GM18507 (cell line): Measurements from ENCODE around the gene MSL1.
A peak's percentile ranks its signal among the peaks of the same experiment; 100 is the strongest.
"Not testable (repeated sequence)": the region's sequence is repeated elsewhere in the genome, so short reads cannot be mapped to it uniquely, and the experiment has no call there.

Experiments used
- DNase-seq: peaks from one replicate; pipeline ENCODE4 v3.0.0; 2011; ENCODE audit warnings: low read depth; ENCODE audit not compliant: insufficient read length; ENCODE audit errors: extremely low spot score
- FAIRE-seq: peaks from 2 replicates; lab custom pipeline; 2011; peaks lifted over from hg19 to GRCh38; lab: Jason Lieb, UNC

MSL1 gene

GRCh38 chr17:40122136-40122998 is 596 bp downstream of the MSL1 start:
- DNase-seq: no peak
- no peak for FAIRE-seq

- FAIRE-seq (peak; percentile 66), DNase-seq (no peak)
Observed at GRCh38 chr17:40122999-40123810, 1.4 kb downstream of the MSL1 start.

GRCh38 chr17:40123811-40124114 is 2.0 kb downstream of the MSL1 start:
- FAIRE-seq (no peak), DNase-seq (no peak)

- FAIRE-seq (no peak), DNase-seq (no peak)
Observed at GRCh38 chr17:40124279-40125141, 2.7 kb downstream of the MSL1 start.

DNA sequence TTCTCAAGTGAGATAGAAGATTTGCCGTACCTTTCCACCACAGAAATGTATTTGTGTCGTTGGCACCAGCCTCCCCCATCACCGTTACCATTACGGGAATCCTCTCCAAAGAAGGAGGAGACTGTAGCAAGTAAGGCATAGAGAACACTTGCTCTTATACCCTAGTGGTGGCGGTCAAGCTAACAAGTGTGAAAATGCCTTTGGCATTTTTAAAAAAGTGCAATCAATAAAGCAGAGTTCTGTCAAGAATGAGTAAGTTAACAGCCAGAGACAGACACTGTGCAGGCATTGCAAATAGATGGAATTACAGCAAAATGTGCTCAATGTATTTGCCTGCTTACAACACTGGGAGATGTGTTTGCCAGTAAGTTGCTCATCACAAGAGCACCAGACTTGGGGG is 7.7 kb downstream of the MSL1 start:
- no peak for FAIRE-seq
- DNase-seq: no peak

DNA sequence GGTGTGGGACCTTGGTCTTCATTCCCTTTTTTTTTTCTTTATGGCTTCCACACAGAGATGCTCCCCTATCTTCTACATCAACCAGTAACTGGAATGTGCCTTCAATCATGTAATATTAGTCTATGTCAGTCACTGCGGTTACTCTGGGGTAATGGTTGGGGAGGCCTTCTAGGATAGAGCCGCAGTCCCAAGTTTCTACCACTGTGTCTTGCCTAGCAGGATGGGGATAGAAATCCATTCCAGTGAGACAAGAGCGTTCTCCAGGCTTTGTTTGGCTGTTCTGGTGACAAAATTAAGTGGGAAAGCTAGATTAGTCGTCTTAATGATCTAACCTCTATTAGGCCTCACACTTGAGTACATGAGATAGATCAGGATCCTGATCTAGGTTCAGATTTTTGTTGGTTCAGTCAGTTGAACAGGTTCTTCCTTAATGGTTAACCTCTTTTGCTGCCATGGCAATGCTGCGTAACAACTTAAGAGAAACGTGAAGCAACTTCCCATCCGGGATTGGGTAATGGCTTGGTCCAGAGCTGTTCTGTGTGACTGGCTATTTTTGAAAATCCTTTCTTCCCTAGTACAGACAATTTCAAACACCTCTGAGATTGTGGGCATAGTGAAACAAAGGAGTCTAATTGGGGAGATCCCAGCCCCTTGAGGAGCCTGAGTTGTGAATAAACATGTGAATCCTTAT is 8.7 kb downstream of the MSL1 start:
- DNase-seq: no peak
- no peak for FAIRE-seq

- FAIRE-seq (no peak), DNase-seq (no peak)
Observed at GRCh38 chr17:40134184-40134583, 12.4 kb downstream of the MSL1 start.

GRCh38 chr17:40135817-40136216 is 14.0 kb downstream of the MSL1 start:
- DNase-seq (no peak), FAIRE-seq (no peak)

DNA sequence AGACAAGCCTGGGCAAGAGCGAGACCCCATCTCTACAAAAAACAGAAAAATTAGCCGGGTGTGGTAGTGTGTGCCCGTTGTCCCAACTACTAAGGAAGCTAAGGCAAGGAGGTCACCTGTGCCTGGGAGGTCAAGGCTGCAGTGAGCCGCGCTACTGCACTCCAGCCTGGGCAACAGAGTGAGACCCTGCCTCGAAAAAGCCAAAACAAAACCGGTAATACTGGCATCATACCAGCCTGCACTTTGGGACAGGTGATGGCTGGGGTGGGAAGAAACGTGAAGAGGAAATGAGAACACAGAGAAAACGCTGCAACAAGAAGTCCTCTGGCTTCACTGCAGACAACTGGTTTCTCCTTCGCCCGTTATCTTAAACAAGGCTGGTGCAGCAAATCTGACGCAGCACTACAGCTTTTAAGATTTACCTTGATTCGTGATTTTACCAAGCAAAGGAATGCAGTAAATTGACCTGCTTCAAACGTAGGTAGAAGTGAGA is 17.8 kb downstream of the MSL1 start:
- DNase-seq: no peak
- no peak for FAIRE-seq

- not testable (repeated sequence) for FAIRE-seq, DNase-seq
Observed at GRCh38 chr17:40143166-40143565, 21.4 kb downstream of the MSL1 start.

GRCh38 chr17:40145476-40145875 is 23.7 kb downstream of the MSL1 start:
- no peak for DNase-seq
- FAIRE-seq: no peak

- FAIRE-seq (no peak), DNase-seq (no peak)
Observed at GRCh38 chr17:40148527-40148926, 26.8 kb downstream of the MSL1 start.

- no peak for DNase-seq
- no peak for FAIRE-seq
Observed at GRCh38 chr17:40150276-40150675, 28.5 kb downstream of the MSL1 start.

- FAIRE-seq: no peak
- no peak for DNase-seq
Observed at GRCh38 chr17:40151414-40151963, 29.7 kb downstream of the MSL1 start.

GRCh38 chr17:40153603-40154236 is 31.9 kb downstream of the MSL1 start:
- FAIRE-seq (no peak), DNase-seq (no peak)

- DNase-seq: no peak
- no peak for FAIRE-seq
Observed at GRCh38 chr17:40157973-40158372, 36.2 kb downstream of the MSL1 start.

DNA sequence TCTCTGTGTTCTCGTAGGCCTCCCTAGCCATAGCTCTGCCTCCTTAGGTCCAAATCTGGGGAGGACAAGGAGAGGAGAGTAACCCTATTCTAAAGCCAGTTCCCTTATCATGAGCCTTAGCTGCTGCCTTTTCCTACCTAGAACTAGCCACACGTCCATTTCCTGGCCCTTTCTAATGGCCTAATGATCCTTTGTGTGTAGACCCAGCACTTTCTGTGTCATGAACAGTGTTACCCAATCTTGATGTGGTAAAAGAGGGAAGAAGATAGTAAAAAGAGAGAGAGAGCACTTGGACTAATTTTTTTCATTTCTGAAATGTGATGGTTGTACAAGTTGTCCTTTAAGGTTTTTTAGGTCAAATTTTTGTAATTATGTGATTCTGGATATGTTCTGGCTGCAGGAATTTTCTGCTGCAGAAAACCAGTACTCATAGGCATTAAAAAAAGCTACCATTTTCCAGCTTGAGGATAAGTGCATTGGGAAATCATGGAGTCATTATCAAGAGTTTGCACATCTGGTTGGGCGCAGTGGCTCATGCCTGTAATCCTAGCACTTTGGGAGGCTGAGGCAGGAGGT is 36.8 kb downstream of the MSL1 start:
- FAIRE-seq: no peak
- no peak for DNase-seq

DNA sequence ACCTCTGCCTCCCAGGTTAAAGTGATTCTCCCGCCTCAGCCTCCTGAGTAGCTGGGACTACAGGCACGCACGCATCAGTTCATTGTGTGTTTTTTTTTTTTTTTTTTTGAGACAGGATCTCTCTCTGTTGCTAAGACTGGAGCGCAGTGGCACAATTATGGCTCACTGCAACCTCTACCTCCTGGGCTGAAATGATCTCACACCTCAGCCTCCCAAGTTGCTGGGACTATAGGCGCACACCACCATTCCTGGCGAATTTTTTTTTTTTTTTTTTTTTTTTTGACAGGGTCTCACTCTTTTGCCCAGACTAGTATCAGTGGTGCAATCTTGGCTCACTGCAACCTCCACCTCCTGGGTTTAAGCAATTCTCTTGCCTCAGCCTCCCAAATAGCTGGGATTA is 37.7 kb downstream of the MSL1 start:
- DNase-seq (no peak), FAIRE-seq (no peak)
